K562 (cell line): ENCODE measurements around the gene ERGIC1. TPM values are rescaled to one million over a fixed set of nuclear protein-coding genes. Genes with fewer than 3 reads are reported as not detected.

Experiments used
- ATF2 ChIP-seq: sonication (generic); formaldehyde crosslinking; IDR thresholded peaks from 2 replicates; pipeline ENCODE4 v1.8.1; 2022; ENCODE audit warnings: missing genetic modification reagents
- ATF6 ChIP-seq: sonication (generic); formaldehyde crosslinking; IDR thresholded peaks from 2 replicates; pipeline ENCODE4 v1.4.0; 2020; ENCODE audit warnings: mild to moderate bottlenecking, missing genetic modification reagents
- CBX5 ChIP-seq: IDR thresholded peaks from 2 replicates; pipeline ENCODE4 v1.6.1; 2014; ENCODE audit warnings: low read depth, borderline replicate concordance
- CLOCK ChIP-seq: fragments of 250-450 bp; sonication (Bioruptor Pico); IDR thresholded peaks from 2 replicates; pipeline ENCODE4 v1.4.0; 2020; ENCODE audit warnings: mild to moderate bottlenecking, moderate library complexity, borderline replicate concordance
- CREM ChIP-seq: IDR thresholded peaks from 2 replicates; pipeline ENCODE4 v1.6.1; 2014; ENCODE audit warnings: antibody characterized with exemption, low read depth
- CTBP1 ChIP-seq: fragments of 450-650 bp; IDR thresholded peaks from 2 replicates; pipeline ENCODE4 v1.6.1; 2016; ENCODE audit warnings: borderline replicate concordance
- EZH2 ChIP-seq: IDR thresholded peaks from 2 replicates; pipeline ENCODE4 v1.6.1; 2012; ENCODE audit warnings: low read depth, mild to moderate bottlenecking, inconsistent platforms, low read length, borderline replicate concordance
- FOXK2 ChIP-seq, 2 experiments: fragments of 450-650 bp; IDR thresholded peaks in 1 of 2; conservative IDR thresholded peaks in 1 of 2; 2 replicates each; pipeline ENCODE4 v1.6.1; 2016; ENCODE audit warnings: low read depth in 2 of 2, mild to moderate bottlenecking in 1 of 2
- HDAC1 ChIP-seq, 2 experiments: fragments of 450-650 bp; IDR thresholded peaks; 2 replicates each; pipeline ENCODE4 v1.6.1; 2016 to 2017; ENCODE audit warnings: inconsistent platforms in 1 of 2, mild to moderate bottlenecking in 1 of 2, moderate library complexity in 1 of 2
- KLF1 ChIP-seq: fragments of 450-650 bp; IDR thresholded peaks from 2 replicates; pipeline ENCODE4 v1.6.1; 2016; ENCODE audit warnings: missing genetic modification characterization, missing compliant biosample characterization
- MIER1 ChIP-seq: fragments of 450-650 bp; IDR thresholded peaks from 2 replicates; pipeline ENCODE4 v1.6.1; 2016; ENCODE audit warnings: antibody characterized with exemption, mild to moderate bottlenecking, low read depth
- MLLT1 ChIP-seq, 2 experiments: fragments of 450-650 bp; IDR thresholded peaks; 2 replicates each; pipeline ENCODE4 v1.6.1; 2016
- SMARCC2 ChIP-seq: fragments of 450-650 bp; IDR thresholded peaks from 2 replicates; pipeline ENCODE4 v1.6.1; 2017; ENCODE audit warnings: antibody characterized with exemption, moderate library complexity, mild to moderate bottlenecking, low read depth
- SNAPC5 ChIP-seq: fragments of 250-450 bp; sonication (Bioruptor Pico); IDR thresholded peaks from 2 replicates; pipeline ENCODE4 v1.8.0; 2021; ENCODE audit warnings: moderate library complexity, mild to moderate bottlenecking, inconsistent platforms
- STAT5B ChIP-seq: fragments of 250-450 bp; sonication (Bioruptor Pico); IDR thresholded peaks from 2 replicates; pipeline ENCODE4 v1.8.0; 2021; ENCODE audit warnings: mild to moderate bottlenecking, inconsistent platforms
- TRIM25 ChIP-seq: fragments of 450-650 bp; IDR thresholded peaks from 2 replicates; pipeline ENCODE4 v1.7.0; 2016; ENCODE audit warnings: borderline replicate concordance
- ZNF764 ChIP-seq: fragments of 250-450 bp; sonication (Bioruptor Pico); IDR thresholded peaks from 2 replicates; pipeline ENCODE4 v1.4.0; 2020; ENCODE audit warnings: low read depth, mild to moderate bottlenecking, moderate library complexity
- polyA plus RNA-seq, 8 experiments: library from polyadenylated mRNA; depleted of rRNA in 4 of 8; stranded (reverse) in 5 of 8; unstranded in 3 of 8; fragments of >200 nt; fragmentation: Nextera tagmentation in 2 of 8; fragmentation: Illumina TruSeq in 1 of 8; extraction: Ambion mirVana in 2 of 8; extraction: Trizol in 1 of 8; gene quantifications; 2 replicates each; pipeline versions ENCODE4 v1.2.1 to v1.2.3, GENCODE V29; 2011 to 2014; ENCODE audit warnings: inconsistent platforms in 1 of 8, missing spikeins in 1 of 8
- total RNA-seq, 7 experiments: library from RNA; depleted of rRNA in 6 of 7; stranded (reverse); fragments of >200 nt in 6 of 7; fragmentation: Illumina TruSeq in 2 of 7; extraction: Trizol in 2 of 7; gene quantifications; 2 replicates each; pipeline versions ENCODE4 v1.2.1 to v1.2.3, GENCODE V29; 2011 to 2021; ENCODE audit warnings: low replicate concordance in 1 of 7

Gene ERGIC1
- total and polyA plus RNA-seq, 9 of the 15 experiments (the other 6 are each of a cell fraction or from before 2014, with no cell fraction given), result 5.5 to 68.4 (median 36.4) TPM

GRCh38 chr5:172793577-172794488 lies 40.2 kb upstream of the ERGIC1 start (continued):
- peak in 1 of 2 experiments; percentile 64; a peak in 1 of 4 replicates for TF ChIP-seq MLLT1 (IDR thresholded peaks at IDR 0.05)
- TF ChIP-seq SMARCC2, result peak; percentile 56; the same call in 1 of the 2 replicates
- TF ChIP-seq CBX5, result 0 out of 2 replicates have a peak, but pooled peaks have one; percentile 61
- TF ChIP-seq EZH2, result no peak
- 0 out of 4 replicates have a peak, but pooled peaks of 1 of the 2 experiments have one; percentile 13 for TF ChIP-seq FOXK2 (conservative IDR thresholded peaks at IDR 0.05 in 1 of 2, IDR thresholded peaks at IDR 0.05 in 1 of 2; ENCODE audit: low read depth in 2 of 2)
- TF ChIP-seq MIER1, result no peak
- TF ChIP-seq ATF2 (CRISPR knock-in tag), result no peak
- TF ChIP-seq ATF6 (CRISPR knock-in tag), result no peak
- no peak for TF ChIP-seq ZNF764 (CRISPR knock-in tag)
- no peak for TF ChIP-seq STAT5B
- TF ChIP-seq SNAPC5 (CRISPR knock-in tag), result no peak
- TF ChIP-seq CTBP1, result 0 out of 2 replicates have a peak, but pooled peaks have one; percentile 39
- no peak for TF ChIP-seq TRIM25
- no peak for TF ChIP-seq CLOCK
- 0 out of 2 replicates have a peak, but pooled peaks have one; percentile 19 for TF ChIP-seq CREM
- no peak for TF ChIP-seq HDAC1 (IDR thresholded peaks at IDR 0.05)
- TF ChIP-seq KLF1 (tag), result no peak
